Upper lobe of left lung (tissue), 6 donors: ENCODE measurements around the gene HSPA2. TPM values are rescaled to one million over a fixed set of nuclear protein-coding genes. Genes with fewer than 3 reads are reported as not detected.

Experiments used
- ATAC-seq, 2 donors: fragments of 200-7000 bp; cut with Tn5 transposase; one replicate each; pipeline ENCODE4 v1.9.1; 2022; ENCODE audit warnings: mild to moderate bottlenecking in 2 of 2, moderate library complexity in 2 of 2; ENCODE audit not compliant: low FRiP score in 2 of 2
- DNase-seq, 2 donors: peaks; one replicate each; pipeline ENCODE4 v3.0.0-alpha.2; 2019 to 2020
- H3K27ac ChIP-seq, 4 donors: fragments of 200-600 bp; sonication (generic); one replicate each; pipeline ENCODE4 v1.5.1; 2016 to 2019
- H3K27me3 ChIP-seq, 4 donors: fragments of 200-600 bp; sonication (generic); one replicate each; pipeline ENCODE4 v1.5.1; 2017 to 2019
- H3K36me3 ChIP-seq, 4 donors: fragments of 200-600 bp; sonication (generic); one replicate each; pipeline ENCODE4 v1.5.1; 2016 to 2019
- H3K4me1 ChIP-seq, 4 donors: fragments of 200-600 bp; sonication (generic); one replicate each; pipeline ENCODE4 v1.5.1; 2018 to 2019
- H3K4me3 ChIP-seq, 4 donors: fragments of 200-600 bp; sonication (generic); one replicate each; pipeline ENCODE4 v1.5.1; 2017 to 2019; ENCODE audit warnings: mild to moderate bottlenecking in 2 of 4, moderate library complexity in 1 of 4
- H3K9me3 ChIP-seq, 4 donors: fragments of 200-600 bp; sonication (generic); one replicate each; pipeline ENCODE4 v1.5.1; 2018 to 2019
- CTCF ChIP-seq, 6 experiments: fragments of 450-650 bp in 4 of 6; fragments of 200-600 bp in 2 of 6; sonication (generic) in 2 of 6; IDR thresholded peaks; one replicate each; pipeline ENCODE4 v1.5.1; 2016 to 2019; ENCODE audit warnings: antibody characterized with exemption in 6 of 6
- EP300 ChIP-seq, 4 donors: sonication (generic); formaldehyde crosslinking; IDR thresholded peaks; one replicate each; pipeline ENCODE4 v1.5.1; 2017; ENCODE audit warnings: antibody characterized with exemption in 4 of 4, control low read depth in 2 of 4
- POLR2A ChIP-seq, 4 donors: fragments of 450-650 bp; IDR thresholded peaks; one replicate each; pipeline ENCODE4 v1.5.1; 2016 to 2017; ENCODE audit warnings: antibody characterized with exemption in 4 of 4, mild to moderate bottlenecking in 2 of 4
- POLR2AphosphoS5 ChIP-seq, 2 donors: sonication (generic); formaldehyde crosslinking; IDR thresholded peaks; one replicate each; pipeline ENCODE4 v1.5.1; 2017; ENCODE audit warnings: antibody characterized with exemption in 2 of 2
- WGBS, 2 donors: methylation state at CpG; one replicate each; pipeline ENCODE4 v1.1.5; 2017 to 2018; 5-methylcytosine and 5-hydroxymethylcytosine counted together
- total RNA-seq, 6 donors: library from RNA; depleted of rRNA in 4 of 6; stranded (reverse); fragments of >200 nt in 4 of 6; gene quantifications; one replicate each; pipeline versions ENCODE4 v1.1.0 to v1.2.1, GENCODE V29; 2016 to 2021
- donor health status: DM: no; HTN: no; CAD: no; lungs with moderate emphysema.
- donor health status: DM: no; HTN: yes; CAD: no; lungs with severe emphysema.

Gene HSPA2
- total RNA-seq, 6 donors from 2014 or later: 4.8 to 25.7 (median 12.1) TPM

- Histone ChIP-seq H3K27me3 (no peaks in the 10 kb centered on the region), H3K4me1 (peaks cover 46 to 77% (median 61%) of the 10 kb centered on the region in 4 donors), H3K4me3 (peak overlapping the region in 3 of 4 donors; percentile 58 to 88 (median 72)), H3K27ac (peak overlapping the region; percentile 20 to 100 (median 78)), H3K36me3 (no peaks in the 10 kb centered on the region), H3K9me3 (no peaks in the 10 kb centered on the region)
- no peak for DNase-seq
- ATAC-seq: no peak
- WGBS, 2 donors: 24 to 28% methylated on average over 3 of the region's 3 CpGs
- TF ChIP-seq POLR2A (IDR thresholded peaks at IDR 0.05): no peak
- no peak for TF ChIP-seq CTCF (IDR thresholded peaks at IDR 0.05)
- no peak for TF ChIP-seq EP300 (IDR thresholded peaks at IDR 0.05)
- TF ChIP-seq POLR2AphosphoS5 (IDR thresholded peaks at IDR 0.05): no peak
Measured at GRCh38 chr14:64506721-64507120, 33.8 kb upstream of the HSPA2 start.

- Histone ChIP-seq H3K27ac (peak overlapping the region in 1 of 4 donors; percentile 100), H3K27me3 (no peaks in the 10 kb centered on the region), H3K36me3 (no peaks in the 10 kb centered on the region), H3K4me3 (no peak overlapping the region), H3K9me3 (no peaks in the 10 kb centered on the region), H3K4me1 (peaks cover 40 to 77% (median 59%) of the 10 kb centered on the region in 4 donors)
- ATAC-seq (no peak), DNase-seq (no peak)
- TF ChIP-seq EP300 (IDR thresholded peaks at IDR 0.05) (no peak), POLR2A (IDR thresholded peaks at IDR 0.05) (no peak), POLR2AphosphoS5 (IDR thresholded peaks at IDR 0.05) (no peak), CTCF (IDR thresholded peaks at IDR 0.05) (no peak)
- WGBS, 2 donors: 67 to 69% methylated on average over 4 of the region's 4 CpGs
Measured at GRCh38 chr14:64507376-64508156, 33.0 kb upstream of the HSPA2 start.

- no peaks in the 10 kb centered on the region for H3K27me3 ChIP-seq
- H3K36me3 ChIP-seq: no peaks in the 10 kb centered on the region
- TF ChIP-seq POLR2AphosphoS5 (IDR thresholded peaks at IDR 0.05) (no peak), POLR2A (IDR thresholded peaks at IDR 0.05) (no peak), EP300 (IDR thresholded peaks at IDR 0.05) (no peak), CTCF (IDR thresholded peaks at IDR 0.05) (no peak)
- H3K9me3 ChIP-seq: no peaks in the 10 kb centered on the region
- DNase-seq (no peak), ATAC-seq (no peak)
- no peak overlapping the region for H3K27ac ChIP-seq
- WGBS, 2 donors: 25 to 39% methylated on average over 1 of the region's 1 CpG
- peaks cover 44 to 71% (median 63%) of the 10 kb centered on the region in 4 donors for H3K4me1 ChIP-seq
- H3K4me3 ChIP-seq: no peak overlapping the region
Measured at GRCh38 chr14:64508215-64508776, 32.2 kb upstream of the HSPA2 start.

GRCh38 chr14:64509036-64509435 lies 31.5 kb upstream of the HSPA2 start:
- Histone ChIP-seq H3K27ac (no peak overlapping the region), H3K27me3 (no peaks in the 10 kb centered on the region), H3K4me3 (no peak overlapping the region), H3K9me3 (no peaks in the 10 kb centered on the region), H3K4me1 (peaks cover 44 to 77% (median 65%) of the 10 kb centered on the region in 4 donors), H3K36me3 (no peaks in the 10 kb centered on the region)
- DNase-seq (peak in 1 of 2 donors; percentile 35), ATAC-seq (no peak)
- 66 to 82% methylated on average over 7 to 8 of the region's 8 CpGs for WGBS, 2 donors
- TF ChIP-seq CTCF (IDR thresholded peaks at IDR 0.05) (no peak), POLR2A (IDR thresholded peaks at IDR 0.05) (no peak), EP300 (IDR thresholded peaks at IDR 0.05) (no peak), POLR2AphosphoS5 (IDR thresholded peaks at IDR 0.05) (no peak)
